Iris pigment epithelial cell (primary cell): ENCODE data around the gene RSBN1.
A peak's percentile ranks its signal among the peaks of the same experiment; 100 is the strongest.
"Not testable (repeated sequence)": the region's sequence is repeated elsewhere in the genome, so short reads cannot be mapped to it uniquely, and the experiment has no call there.

Experiments
- DNase-seq: peaks from one replicate; pipeline ENCODE4 v3.0.0-alpha.2; 2011; ENCODE audit warnings: low read depth

The RSBN1 gene

DNA sequence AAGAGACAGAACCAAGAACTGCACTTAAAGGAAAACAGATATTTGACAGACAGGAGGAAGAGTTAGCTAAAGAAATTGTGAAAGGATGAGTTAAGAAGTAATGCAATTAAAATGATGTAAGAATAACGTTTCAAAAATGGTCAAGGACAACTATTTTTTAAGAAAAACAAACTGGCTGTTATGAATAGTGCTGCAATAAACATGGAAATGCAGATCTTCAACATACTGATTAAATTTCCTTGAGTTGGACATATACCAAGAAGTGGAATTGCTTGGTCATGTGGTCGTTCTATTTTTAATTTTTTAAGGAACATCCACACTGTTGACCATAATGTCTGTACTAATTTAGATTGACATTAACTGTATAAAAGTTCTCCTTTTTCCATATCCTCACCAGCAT, 29.9 kb downstream of the RSBN1 start:
- peak; percentile 18 for DNase-seq

DNA sequence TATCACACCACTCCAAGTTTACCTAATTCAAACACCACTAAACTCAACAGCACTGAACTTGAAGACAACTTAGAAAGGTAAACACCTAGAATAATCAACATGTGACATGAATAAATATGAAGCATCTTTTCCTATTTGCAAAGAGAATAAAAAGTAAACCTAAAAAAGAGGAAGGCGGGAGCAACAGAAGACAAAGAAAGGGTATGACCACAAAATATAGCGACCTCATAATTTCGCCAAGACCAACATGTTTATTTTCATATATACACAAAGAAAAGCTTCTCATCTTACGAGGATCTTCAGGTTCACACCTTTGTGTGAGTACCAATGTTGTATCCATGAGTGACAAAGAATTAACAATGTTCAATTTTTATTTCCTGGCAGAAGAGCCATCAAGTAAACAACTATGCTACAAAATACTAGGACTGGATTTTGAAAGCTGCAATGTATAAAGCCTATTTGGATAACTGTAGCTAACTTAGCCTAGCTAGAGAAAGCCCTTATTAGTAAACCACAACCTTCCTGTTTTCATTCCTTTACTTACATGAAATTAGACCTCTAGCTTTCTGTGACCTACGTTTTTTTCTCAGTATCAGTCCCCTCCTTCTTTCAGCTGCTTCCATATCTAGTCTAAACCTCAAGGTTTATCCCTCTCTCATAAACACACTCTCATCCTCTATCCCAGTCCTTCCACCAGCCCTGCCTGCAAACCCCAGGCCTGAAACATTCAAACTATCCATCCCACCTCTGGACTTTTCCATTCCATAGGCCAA, 31.7 kb downstream of the RSBN1 start:
- DNase-seq, result peak; percentile 67

DNA sequence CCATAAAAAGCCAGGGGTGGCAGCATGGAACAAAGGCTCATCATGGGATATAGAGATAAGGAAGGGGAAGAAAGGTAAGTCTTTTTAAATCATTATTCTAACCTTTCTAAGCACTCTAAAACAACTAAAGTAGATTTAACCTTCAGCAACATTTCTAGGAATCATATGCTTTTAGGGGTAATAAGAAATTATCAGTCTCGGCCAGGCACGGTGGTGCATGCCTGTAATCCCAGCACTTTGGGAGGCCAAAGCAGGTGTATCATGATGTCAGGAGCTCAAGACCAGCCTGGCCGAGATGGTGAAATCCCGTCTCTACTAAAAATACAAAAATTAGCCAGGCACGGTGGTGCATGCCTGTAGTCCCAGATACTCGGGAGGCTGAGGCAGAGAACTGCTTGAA, 32.7 kb downstream of the RSBN1 start:
- DNase-seq, result no peak

DNA sequence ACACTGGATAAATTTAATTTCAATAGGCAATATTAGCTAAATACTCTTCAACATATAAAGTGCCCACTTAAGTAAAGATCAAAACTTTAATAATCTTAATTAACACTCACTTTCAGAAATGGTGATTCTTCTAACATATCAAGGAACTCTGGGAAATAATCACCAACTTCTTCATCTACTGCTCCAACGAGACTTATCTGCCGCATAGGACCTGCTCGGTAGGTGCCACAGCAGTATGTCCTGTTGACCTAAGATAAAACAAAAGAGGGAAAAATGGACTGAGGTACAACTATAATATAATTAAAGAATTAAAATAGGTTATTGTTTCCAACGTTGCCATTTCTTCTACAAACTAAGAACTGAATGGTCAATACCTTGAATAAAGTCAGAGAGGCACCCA, 34.7 kb downstream of the RSBN1 start:
- no peak for DNase-seq

DNA sequence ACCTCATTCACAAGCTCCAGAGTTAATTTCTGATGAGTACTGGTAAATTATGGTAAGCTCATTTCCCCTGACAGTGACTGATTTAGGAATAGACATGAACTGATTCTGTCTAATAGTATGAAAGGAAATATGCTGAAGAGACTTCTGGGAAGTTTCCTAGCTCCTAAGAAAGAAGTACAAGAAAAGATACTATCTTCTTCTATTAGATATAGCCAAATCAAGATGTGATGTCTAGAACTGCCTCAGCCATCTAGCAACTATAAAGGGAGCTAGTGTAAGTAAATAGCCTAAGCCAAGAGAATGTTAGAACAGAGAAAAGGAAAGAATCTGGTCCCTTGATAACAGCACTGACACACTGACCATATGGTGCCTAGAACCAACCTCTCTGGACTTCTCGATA, 42.2 kb downstream of the RSBN1 start:
- no peak for DNase-seq

DNA sequence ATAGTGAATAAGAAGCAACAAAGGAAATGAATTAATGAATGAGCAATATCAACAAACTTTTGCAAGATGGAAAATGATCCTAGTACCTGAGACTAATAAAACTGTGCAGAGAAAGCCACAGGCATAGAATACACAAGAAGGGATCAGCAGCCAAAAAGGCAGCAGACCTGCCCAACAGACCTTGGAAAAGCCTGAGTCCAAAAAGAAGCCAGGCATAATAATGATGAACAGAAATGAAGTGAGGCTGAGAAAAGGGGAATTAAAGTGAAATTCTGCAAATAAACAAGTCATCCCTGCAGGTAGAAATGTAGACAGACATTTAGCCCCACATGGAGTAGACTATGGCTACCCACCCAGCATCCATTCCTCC, 42.7 kb downstream of the RSBN1 start:
- DNase-seq, result no peak

DNA sequence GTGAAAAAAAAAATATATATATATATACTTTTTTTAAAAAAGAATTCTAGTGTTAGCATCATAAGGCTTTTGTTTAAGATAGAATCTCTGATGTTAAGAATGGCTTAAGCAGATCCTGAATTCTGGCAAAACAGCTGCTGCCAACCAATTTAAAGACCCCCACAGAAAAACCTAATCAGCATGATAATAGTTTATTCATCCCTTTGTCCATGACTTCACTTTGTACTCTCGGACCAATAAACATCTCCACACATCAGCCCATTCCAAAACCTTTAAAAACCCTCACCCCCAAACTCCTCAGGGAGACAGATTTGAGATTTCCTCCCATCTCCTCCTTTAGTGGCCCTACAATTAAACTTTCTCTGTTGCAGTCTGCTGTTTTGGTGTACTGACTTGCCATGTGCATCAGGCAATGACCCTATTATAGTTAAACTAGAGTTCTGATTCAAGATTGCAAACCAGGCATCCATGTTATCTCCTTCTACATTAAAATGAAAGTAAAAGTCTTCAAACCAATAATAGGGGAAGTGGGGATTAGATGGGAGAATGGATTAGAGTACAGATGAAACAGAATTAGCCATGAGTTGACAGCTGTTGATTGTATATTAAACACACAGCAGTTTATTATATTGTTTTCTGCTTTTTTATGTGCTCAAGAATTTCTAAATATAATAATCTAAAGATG, 43.2 kb downstream of the RSBN1 start:
- no peak for DNase-seq

DNA sequence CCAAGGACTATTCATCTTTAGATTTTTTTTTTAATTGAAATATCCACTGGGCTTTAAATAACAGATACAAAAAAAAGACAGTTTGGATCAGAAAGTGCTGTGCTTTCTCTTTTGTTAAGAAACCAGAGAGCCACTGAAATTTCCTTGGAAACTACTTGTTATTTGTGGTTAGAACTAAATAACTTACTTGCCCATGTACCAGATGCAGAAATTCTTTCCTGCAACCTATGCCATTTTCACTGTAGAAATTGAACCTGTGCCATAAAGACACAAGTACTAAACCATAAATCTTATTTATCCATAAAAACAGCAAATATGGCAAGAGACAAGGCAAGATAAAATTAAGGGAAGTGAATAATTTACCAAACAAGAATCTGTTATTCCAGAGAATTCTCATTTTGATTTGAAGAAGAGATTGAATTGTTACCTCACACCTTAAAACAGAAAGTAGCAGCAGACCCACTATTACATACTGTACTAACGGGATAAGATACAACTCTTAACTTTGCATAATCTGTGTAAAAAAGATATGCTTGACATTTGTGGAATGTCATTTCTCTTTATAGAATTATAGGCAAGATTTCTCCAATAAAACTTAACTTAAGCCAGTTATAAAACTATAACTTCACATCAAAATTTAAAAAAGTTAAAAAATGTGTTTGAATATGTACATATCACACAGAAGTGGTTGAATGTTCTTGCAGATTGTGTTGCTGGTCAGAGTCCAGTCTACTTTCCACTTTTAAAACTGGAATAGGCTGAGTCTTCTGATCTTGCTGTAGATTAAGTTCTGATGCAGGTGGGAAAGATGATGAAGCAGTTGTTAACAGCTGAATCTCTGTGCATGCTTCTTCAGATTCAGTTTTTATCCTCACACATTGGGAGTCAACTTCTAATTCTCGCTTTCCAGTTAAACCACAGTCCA, 46.7 kb downstream of the RSBN1 start:
- DNase-seq, result peak; percentile 51

DNA sequence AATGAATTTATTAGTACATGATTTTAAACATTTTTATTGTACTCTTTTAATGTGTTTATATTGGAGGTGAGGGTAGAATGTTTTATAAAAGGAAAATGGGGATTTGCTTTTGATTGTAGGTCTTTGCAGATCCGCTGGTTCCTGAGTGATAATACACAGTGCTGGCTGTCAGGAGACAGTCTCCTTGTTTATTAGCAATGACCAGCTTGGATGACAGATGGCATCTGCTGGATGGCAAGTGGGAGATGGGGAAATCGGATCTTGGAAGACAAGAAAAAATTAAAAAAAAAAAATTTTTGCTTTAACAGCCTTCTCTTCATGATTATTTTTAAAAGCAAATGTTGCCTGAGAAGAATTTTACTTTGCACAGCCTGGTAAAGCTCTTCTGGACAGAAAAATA, 48.6 kb downstream of the RSBN1 start:
- no peak for DNase-seq

DNA sequence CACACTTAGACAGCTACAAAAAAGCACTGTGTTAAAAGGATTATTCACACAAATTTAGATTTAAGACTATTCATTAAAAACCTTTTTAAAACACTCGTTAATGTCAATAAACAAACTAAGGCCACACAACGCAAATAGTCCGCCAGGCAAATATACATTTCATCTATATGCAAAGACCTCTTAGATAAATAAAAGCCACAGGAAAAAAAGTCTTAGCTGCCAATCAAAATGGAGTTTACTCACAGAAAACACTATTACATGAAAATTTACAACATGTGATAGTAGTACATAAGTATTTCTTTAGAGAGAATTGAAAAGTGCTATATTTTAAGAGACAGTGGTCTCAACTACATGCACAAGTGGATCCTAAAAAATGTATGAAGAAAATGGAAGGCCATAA, 50.3 kb downstream of the RSBN1 start:
- DNase-seq, result no peak

DNA sequence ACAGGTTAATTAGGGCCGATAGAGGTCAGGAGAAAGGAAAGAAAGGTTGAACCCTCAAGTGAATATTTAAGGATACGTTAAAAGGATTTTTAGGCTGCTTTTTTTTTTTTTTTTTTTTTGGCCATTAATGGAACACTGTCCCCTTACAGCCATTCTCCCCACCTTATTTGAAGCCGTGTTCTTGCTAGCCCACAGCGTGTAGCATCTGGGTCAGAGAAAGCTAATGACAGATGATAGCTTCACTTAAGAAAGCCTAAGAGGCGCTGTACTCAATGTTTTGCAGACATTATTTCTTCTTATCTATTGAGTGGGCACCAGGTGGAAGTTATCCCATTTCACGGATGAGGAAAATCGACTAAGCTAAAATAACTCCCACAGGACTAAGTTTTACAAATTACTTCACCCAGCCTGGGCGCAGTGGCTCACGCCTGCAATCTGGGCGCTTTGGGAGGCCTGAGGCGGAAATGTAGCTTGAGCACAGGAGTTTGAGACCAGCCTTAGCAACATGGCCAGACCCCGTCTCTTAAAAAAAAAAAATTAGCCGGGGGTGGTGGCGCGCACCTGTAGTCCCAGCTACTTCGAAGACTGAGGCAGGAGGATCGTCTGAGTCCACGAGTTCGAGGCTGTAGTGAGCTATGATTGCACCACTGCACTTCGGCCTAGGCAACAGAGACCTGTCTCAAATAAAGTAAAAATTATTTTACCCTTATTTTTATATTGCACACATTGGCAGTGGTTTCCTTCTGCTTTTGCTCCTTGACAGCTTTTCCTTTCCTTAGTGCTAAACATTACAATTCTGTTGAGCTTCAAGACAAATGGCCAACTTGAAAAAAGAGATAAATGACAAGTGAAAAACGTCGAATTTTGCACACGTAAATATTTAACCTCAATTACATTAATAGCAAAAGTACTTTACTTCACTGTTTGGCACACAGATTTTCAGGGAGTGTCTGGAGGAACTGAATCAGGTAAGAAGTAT, 51.9 kb downstream of the RSBN1 start:
- DNase-seq, result no peak

DNA sequence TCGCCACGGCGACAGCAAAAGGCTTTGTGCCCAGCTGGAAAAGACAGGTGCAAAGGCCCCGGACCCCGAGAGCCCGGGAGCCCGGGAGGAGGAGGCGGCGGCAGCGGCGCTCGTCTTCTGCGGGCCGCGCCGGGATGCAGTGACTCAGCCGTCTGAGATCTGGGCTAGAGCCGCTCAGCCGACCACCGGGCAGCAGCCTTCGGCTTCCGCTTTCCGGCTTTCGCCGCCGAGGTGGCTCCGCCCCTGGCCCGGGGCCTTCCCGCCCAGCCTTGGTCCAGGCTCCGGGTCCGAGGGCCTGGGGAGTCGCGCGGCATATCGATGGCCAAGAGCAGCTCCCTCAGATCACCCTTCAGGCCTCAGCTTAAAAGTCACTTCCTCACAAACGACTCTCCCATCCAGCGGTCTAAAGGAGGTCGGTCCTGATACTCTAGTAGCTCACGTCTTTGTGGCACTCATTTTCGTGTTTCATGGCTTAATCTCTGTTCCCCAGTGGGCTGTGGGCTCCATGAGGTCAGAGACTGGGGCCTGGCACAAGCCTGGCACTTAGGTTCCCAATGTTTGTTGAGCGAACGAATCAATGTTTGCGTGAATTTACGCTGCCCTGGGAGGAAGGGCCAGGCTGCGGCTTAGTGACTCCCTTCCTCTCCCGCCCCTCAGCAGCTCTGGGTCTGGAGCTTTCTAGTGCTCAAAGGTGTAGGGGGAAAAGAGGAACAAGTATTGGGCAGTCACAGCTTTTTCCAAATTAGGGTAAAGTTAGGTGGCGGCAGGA, 52.8 kb downstream of the RSBN1 start, which contains the start of gene PHTF1:
TSS of gene PHTF1 (minus strand) at position 154 of the 769 bp plus-strand sequence. CDS start 783 bp downstream, outside the sequence.
- peak; percentile 87 for DNase-seq

DNA sequence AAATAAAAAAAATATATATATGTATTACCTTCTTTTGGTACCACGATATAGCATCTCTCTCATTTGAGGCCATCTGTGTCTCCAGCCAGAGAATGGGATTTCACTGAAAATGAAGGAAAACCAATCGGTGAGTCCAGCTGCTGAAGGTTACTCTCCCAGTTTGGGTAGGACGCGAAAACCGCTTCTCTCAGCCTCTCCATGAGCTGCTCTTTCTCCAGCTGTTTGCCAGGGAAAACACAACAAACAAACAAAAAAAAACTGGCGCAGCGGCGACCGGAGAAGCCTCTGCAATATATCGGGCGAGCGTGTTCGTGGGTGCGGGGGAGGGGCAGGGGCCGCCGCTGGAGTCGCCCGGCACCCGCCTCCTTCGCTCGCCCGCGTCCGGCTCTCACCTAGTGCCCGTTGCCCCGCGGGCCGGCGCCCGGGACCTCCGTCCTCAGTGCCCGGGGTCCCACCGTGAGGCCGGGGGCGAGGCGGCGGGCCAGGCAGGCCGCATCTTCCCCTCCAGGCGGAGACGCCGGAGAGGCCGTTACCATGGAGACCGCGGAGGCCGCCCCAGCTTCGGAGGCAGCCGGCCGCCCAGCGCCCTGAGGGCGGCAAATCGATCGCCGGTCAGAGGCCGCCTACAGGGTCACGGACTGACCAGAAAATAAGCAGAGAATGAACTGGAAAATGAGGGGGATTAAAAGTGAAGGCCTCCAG, 53.5 kb downstream of the RSBN1 start:
- DNase-seq, result peak; percentile 40

DNA sequence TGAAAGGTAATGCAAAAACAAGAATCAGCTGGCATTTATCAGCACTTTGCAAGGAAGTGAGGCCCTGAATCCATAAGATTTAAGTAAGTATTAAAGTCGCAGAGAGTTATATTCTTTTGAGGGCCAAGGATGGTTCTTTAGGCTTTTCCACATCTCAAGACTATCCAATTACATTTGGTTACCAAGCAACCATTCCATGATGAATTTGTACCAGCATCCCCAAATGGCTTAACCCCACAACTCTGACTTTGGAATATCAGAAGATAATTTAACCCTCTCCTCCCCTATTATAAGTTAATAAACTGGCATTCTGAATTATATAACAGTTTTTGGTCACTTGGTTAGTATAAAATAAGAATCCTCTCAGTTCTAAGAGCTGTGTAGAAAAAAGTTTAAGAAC, 55.8 kb downstream of the RSBN1 start:
- no peak for DNase-seq

DNA sequence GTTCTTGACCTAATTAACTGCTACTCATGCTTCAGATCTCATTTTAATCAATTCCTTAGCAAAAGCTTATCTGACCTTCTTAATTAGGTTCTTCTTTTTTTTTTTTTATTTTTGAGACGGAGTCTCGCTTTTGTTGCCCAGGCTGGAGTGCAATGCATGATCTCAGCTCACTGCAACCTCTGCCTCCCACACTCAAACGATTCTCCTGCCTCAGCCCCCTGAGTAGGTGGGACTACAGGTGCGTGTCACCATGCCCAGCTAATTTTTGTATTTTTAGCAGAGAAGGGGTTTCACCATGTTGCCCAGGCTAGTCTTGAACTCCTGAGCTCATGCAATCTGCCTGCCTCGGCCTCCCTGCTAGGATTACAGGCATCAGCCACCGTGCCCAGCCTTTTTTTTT, 58.9 kb downstream of the RSBN1 start:
- not testable (repeated sequence) for DNase-seq

DNA sequence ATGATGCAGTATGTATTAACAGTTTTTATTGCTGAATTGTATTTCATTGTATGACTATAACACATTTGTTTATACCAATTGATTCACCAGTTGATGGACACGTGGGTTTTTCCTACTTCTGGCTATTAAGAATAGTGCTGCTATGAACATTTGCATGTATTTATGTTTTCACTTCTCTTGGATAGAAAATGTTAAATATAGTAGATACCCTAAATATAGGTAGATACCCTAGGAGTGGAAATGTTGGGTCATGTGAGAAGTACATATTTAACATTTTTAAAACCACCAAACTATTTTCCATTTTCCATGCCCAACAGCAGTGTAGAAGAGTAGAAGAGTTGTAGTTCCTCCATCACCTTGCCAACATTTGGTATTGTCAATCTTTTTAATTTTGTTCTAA, 60.8 kb downstream of the RSBN1 start:
- DNase-seq, result no peak

DNA sequence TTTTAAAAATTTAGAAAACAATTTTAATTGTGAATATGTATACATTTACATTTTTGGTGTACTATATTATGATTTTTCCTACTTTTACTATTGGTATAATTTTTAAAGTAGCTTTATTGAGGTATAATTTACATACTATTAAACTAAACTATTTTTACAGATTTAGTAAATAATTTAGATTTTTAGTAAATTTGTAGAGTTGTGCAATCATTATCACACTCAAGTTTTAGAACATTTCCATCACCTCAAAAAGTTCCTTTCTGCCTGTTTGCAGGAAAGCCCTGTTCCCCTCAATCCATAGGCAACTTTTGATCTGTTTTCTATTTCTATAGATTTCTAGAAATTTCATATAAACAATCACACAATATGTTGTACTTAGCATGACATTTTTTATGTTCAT, 61.2 kb downstream of the RSBN1 start:
- no peak for DNase-seq

DNA sequence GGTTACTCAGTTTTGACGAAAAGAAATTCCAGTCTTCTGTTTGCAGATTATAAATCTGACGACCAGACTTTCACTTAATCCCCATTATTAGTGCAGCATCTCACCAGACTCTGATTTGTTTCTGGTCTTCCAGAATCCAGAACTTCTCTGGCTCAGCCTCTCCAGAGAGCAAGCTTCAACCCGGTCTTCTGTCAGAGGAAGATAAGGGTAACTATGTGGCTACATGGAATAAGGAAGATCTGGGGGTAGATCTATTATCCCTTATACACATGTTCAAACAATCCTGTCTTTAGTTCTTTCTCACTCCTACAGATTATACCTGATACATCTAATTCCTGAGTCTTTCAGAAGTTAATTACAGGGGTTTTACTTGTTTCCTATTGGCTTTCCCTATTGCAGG, 62.9 kb downstream of the RSBN1 start:
- no peak for DNase-seq

DNA sequence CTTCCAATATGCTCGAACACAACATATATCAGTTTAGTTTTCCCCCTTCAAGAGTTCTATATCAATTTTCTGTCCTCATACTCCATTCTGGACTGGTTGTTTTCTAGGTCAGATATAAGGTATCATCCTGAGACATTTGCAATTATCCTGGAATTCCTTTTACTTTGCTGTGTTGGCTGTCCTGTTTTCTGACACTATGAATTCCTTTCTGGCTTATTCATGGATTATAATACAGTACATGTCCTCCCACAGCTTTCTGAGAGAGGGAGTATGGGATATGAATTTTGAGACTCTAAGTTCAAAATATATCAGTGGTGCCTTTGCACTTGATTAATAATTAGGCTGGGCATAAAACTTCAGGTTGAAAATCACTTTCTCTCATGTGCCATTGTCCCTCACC, 64.9 kb downstream of the RSBN1 start:
- DNase-seq, result peak; percentile 45

DNA sequence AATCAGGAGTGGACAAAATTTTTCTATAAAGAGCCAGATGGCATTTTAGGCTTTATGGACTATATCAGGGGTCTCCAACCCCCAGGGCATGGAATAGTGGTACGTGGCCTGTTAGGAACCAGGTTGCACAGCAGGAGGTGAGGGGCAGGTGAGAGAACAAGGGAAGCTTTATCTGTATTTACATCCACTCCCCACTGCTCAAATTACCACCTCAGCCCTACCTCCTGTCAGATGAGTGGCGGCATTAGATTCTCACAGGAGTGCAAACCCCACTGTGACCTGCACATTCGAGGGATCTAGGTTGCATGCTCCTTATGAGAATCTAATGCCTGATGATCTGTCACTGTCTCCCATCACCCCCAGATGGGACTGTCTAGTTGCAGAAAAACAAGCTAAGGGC, 66.9 kb downstream of the RSBN1 start:
- no peak for DNase-seq
